CD4-positive, alpha-beta T cell treated with Interleukin-2 at 100 ng/mL for 4 hours (primary cell): ENCODE results near the gene CLSTN2.

Source experiments
- DNase-seq: peaks from one replicate; pipeline ENCODE4 v3.0.0-alpha.2; 2020; ENCODE audit warnings: low spot score

CLSTN2 gene

GRCh38 chr3:140284372-140284771 is 349.4 kb downstream of the CLSTN2 start:
- DNase-seq: no peak

- no peak for DNase-seq
Observed at GRCh38 chr3:140285380-140285779, 350.4 kb downstream of the CLSTN2 start.

DNA sequence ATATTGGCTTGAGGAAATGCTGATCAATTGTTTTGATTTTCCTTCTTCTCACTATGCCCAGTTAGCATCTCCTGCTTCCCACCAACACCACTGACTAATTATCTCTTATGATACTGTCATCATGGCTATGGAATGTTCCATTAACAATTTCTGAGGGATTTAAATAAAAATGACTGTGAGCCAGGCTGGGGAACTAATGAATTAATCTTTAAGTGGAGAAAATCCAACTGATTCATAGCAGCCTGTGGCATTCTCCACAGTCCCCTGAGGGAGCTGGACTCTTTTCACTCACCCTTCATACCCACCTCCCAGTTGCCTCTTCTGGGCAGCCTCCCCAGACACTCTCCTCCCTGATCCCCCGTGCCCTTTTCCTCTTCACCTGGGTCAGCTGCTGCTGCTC is 353.6 kb downstream of the CLSTN2 start:
- no peak for DNase-seq

DNA sequence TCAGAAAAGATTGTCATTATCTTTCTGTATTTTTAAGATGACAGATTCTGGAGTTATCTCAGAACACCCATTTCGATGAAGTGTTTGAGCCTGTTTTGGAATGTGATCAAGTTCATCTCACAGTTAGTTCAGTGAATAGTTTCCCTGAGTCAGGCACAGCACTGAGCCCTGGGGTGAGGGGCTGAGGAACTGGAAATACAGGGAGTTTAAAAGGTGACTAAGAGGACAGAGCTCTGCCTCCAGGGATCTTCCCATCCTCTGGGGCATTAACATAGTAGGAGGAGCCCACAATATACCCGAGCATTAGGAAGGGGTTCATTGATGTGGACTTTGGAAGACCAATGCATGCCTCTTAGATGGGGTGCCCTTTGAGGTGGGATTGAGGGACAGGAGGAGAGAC is 355.1 kb downstream of the CLSTN2 start:
- no peak for DNase-seq

GRCh38 chr3:140292170-140292569 is 357.2 kb downstream of the CLSTN2 start:
- DNase-seq: no peak

- DNase-seq: no peak
Observed at GRCh38 chr3:140292684-140293083, 357.7 kb downstream of the CLSTN2 start.

GRCh38 chr3:140294058-140294457 is 359.1 kb downstream of the CLSTN2 start:
- DNase-seq: no peak

DNA sequence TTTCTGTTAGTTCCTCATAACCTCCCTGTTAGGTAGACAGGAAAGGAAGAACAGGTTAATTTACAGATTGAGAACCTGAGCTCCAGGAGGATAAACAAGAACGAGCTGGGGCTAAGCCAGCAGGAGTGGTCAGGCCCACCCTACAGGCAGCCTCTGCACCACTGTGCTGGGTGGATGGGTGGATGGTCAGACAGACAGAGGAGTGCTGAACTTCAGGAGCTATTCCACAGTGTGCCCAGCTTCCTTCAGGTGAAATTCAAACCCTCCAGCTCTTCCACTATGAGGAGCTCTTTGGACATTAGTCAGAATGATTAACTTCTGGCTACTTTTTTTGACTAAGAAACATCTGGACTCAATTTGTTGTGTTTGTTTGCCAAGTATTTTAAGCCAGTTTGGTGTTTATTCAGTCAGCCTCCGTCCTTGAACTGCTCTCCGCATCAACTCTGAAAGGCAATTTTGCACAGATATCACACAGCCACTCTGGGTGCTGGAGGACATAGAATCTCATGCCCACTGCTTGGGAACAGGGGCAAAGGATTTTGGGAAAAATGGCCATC is 361.9 kb downstream of the CLSTN2 start:
- DNase-seq: no peak

- DNase-seq: no peak
Observed at GRCh38 chr3:140298043-140298442, 363.1 kb downstream of the CLSTN2 start.

DNA sequence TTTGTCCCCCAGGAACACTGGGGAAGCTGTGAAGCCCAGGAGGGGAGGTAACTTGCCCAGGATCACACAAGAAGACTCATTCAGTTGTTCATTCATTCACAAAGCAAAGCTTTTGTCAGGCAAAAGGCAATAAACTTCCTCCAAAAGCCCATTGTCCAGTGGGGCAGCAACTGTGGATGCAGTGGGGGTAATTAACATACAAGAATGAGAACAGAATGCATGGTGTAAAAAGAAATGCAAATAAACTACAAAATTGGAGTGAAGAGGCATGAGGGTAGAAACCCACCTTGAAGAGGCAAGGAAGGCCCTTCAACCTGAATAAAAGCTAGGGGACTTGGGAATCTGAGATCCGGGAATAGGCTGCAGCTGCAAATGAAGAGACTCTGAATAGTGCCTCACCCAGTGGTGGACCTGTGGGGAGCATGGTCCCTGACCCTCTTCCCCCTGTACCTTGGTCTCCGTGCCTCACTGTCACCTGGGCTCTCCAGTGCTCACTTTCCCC is 363.6 kb downstream of the CLSTN2 start:
- DNase-seq: no peak

DNA sequence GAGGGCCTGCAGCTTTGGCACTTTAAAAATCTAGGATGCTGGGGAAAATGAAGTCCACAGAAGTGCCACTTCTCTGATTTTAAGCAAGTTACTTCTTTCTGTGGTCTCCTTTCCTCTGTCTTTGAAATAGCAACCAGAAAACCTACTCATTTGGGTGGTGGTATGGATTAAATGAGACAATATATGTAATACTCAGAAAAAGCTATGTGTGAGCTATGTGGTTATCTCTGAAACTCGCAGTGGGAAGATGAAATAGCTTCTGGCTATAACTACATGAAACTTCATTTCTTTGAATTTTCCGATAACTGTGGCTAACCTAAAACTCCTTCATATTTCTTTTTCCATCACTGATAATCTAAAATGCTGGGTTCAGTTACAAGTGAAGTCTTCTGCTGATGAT is 368.9 kb downstream of the CLSTN2 start:
- DNase-seq: no peak

DNA sequence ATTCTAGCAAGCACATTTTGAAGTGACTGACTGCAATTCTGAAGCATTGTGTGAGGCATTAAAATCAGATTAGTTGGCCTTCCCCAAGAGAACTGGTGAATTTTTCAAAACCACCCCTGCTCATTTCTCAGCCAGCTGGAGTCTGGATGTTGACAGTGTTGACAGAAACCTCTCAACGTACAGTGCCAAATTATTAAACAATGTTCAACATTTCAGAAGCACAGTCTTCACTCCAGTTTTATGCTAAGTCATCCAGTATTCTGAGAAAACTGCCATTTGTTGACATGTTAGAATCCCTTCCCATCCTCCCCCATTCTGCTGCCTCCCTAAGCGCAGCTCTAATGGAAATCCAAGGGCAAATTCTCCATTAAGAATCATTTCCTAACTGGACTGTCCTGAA is 373.6 kb downstream of the CLSTN2 start:
- no peak for DNase-seq

- DNase-seq: no peak
Observed at GRCh38 chr3:140311428-140311827, 376.4 kb downstream of the CLSTN2 start.

DNA sequence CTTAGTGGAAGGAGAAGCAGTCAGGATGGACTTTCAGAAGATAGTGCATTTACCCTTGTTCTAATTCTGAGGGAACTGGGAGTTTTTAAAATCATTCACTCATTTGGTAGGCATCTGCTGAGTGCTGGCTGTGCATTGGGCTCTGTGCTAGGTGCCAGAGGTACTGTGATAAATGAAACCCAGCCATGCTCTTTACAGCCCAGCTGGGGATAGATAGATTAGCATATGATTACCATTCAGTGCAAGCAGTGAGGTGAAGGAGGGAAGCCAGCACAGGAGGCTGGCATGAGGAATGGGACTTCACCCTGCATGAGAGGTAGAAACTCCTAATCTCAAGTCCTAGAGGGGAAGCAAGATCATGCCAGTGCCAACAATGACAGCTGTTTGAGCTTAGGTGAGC is 381.0 kb downstream of the CLSTN2 start:
- no peak for DNase-seq

DNA sequence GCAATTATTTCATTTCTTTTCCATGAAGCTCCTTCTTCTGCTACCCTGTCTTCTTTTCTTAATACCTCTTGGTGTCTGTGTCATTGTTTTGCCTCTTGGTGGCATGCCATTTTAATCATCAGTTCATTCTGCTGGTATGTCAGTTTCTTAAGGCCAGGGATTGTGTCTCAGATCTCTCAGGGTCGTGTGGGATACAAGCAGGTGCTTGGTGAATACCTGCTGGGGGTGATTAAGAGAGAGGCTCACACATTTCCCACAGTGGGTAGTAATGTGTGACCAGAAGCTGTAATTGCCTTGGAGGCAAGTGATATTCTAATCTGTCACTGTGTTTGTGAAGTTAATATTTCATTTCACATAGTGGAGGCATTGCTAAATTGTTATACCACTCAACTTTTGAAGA is 381.5 kb downstream of the CLSTN2 start:
- DNase-seq: no peak

DNA sequence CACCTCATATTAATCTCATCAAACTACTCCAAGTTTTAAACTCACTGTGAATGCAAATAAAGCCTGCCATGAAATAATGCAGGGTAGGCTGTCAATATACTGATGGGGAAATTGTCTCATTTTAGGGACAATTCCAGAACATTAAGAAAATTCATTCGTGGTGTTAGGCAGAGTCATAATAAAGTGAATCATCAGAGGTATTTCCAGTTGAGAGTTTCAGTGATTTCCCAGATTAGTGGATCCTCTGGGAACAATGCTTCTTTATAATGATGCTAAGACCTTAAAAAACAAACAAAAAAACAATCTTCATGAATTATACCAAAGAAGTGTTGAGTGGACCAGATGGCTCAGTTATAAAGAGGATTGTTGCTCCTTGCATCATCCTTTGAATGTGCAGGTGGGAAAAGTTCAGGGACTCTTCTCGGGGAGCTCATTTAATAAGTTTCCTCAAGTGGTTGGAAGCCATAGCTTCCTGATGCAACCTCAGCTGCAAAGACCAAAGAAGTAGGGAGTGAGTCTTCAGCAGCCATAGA is 381.9 kb downstream of the CLSTN2 start:
- DNase-seq: no peak

- DNase-seq: no peak
Observed at GRCh38 chr3:140319739-140320138, 384.8 kb downstream of the CLSTN2 start.

DNA sequence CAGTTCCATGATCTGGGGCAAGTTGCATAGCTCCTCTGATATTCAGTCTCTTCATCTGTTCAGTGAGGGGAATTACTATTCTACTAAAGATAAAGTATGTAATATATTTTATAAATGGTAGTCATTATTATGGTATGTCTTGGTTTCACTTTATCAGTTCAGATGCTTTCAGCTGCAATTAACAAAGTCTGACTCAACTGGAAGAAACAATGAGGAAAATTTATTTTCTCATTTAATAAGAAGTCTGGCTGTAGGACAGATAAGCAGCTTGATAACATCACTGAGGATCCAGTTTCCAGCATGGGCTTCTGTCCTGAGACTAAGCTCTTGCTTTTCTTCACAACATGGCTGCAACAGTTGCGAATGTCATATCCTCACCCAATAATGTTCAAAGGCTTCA is 388.6 kb downstream of the CLSTN2 start:
- no peak for DNase-seq

- DNase-seq: no peak
Observed at GRCh38 chr3:140332131-140332530, 397.1 kb downstream of the CLSTN2 start.

GRCh38 chr3:140334132-140334929 is 399.3 kb downstream of the CLSTN2 start:
- DNase-seq: no peak

DNA sequence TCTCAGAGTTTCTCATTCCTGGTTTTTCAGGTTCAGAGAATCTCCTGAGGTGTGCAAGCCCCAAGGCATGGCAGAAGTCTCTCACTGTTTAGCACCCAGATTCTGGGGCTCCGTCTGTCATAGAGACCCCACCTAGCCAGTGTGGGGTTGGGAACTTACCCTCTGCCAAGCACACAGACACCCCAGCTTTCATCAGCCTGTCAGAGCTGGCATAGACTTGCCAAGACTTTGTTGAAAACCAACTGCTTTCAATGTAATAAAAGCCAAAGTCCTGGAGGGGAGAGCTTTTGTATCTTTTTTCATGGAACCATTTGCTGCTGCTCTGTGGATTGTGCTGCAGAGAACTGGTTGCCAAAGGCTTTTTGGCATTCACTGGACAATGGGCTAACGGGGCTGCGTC is 401.5 kb downstream of the CLSTN2 start:
- DNase-seq: no peak

DNA sequence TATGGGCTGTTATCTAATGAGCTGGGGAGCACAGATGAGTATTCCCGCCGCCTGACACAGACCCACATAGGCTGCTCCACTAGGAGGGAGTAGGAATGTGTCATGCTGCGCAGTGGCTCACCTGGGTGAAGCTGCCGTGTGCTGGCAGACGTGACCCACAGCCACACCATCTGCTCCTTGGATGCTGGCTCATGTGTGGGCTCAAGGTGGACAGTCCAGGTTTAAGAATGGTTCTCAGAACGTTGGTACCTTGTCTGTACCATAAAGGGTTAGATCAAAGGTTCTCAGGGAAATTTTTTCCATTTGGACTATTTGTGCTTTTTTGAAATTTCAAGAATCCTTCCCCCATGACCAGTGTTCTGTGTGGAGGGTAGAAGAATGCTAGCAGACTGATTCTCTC is 403.9 kb downstream of the CLSTN2 start:
- DNase-seq: no peak

DNA sequence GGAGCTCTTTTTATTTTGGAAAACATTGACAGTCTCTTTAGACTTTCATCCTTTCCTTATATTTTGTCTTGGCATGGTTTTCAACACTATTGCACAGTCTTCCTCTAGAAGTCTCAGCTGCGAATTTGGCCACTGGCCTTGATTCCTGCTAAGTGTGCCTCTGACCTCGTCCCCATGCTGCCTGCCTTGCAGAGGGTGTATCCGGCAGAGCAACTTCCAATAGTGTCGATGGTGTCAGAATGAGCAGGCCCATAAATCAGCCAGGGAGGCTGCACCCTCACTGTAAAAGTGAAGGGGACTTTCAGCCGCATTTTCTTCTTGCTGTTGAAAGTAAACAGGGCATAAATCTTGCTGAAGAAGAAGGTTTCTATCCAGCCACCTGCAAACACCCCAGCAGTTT is 406.2 kb downstream of the CLSTN2 start:
- no peak for DNase-seq
